PFSK-1 (cell line): ENCODE data around the gene WDR38.
A peak's percentile ranks its signal among the peaks of the same experiment; 100 is the strongest.

ENCODE experiments used
- FOXP2 ChIP-seq: optimal IDR thresholded peaks from 2 replicates; pipeline ENCODE3; 2011; ENCODE audit warnings: borderline replicate concordance, control low read depth, inconsistent platforms; ENCODE audit not compliant: insufficient read depth; ENCODE audit errors: extremely low read length, extremely low read depth
- POLR2AphosphoS5 ChIP-seq: IDR thresholded peaks from 2 replicates; pipeline ENCODE4 v1.6.1; 2012; ENCODE audit warnings: low read depth, mild to moderate bottlenecking, control low read depth, low read length, moderate library complexity
- SIN3A ChIP-seq: IDR thresholded peaks from 2 replicates; pipeline ENCODE4 v1.6.1; 2012; ENCODE audit warnings: mild to moderate bottlenecking, low read length, moderate library complexity, borderline replicate concordance; ENCODE audit not compliant: insufficient read depth
- TAF1 ChIP-seq: IDR thresholded peaks from 2 replicates; pipeline ENCODE4 v1.6.1; 2012; ENCODE audit warnings: low read length, control low read depth, borderline replicate concordance; ENCODE audit not compliant: insufficient read depth
- TF ChIP-seq, protein P1 (sequence below), 2 experiments: IDR thresholded peaks; 2 replicates each; pipeline versions ENCODE4 v1.6.1 to v1.8.0; 2011 to 2012; ENCODE audit warnings: low read depth in 2 of 2, low read length in 2 of 2, control low read depth in 1 of 2, inconsistent platforms in 1 of 2, mild to moderate bottlenecking in 1 of 2, moderate library complexity in 1 of 2; ENCODE audit not compliant: insufficient read depth in 1 of 2

Gene WDR38

DNA sequence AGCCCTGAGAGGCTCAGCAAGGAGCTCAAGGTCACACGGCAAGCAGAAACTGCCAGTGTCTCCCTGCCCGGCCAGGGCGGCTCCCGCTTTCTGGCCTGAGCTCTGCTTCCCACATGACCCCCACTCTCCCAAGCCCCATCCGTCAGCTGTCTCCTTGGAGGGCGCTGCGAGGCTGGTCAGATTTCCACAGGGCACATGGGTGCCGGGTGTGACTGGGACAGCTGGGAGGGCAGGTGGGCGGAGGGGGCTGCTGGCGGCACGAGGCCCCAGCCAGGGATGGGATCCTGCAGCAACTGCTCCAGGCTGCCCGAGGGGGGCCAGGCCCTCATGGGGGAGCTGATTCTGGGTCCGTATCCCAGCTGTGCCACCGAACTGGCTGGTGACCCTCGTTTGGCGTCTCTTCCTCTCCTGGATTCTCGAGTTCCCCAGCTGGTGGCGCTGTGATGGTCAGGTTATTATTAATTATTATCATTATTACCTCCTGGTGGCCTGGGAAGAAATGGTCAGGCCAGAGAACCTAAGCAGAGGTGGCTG is 12.9 kb upstream of the WDR38 start:
- no peak for TF ChIP-seq TAF1
- TF ChIP-seq POLR2AphosphoS5 = no peak
- TF ChIP-seq, protein P1, sequence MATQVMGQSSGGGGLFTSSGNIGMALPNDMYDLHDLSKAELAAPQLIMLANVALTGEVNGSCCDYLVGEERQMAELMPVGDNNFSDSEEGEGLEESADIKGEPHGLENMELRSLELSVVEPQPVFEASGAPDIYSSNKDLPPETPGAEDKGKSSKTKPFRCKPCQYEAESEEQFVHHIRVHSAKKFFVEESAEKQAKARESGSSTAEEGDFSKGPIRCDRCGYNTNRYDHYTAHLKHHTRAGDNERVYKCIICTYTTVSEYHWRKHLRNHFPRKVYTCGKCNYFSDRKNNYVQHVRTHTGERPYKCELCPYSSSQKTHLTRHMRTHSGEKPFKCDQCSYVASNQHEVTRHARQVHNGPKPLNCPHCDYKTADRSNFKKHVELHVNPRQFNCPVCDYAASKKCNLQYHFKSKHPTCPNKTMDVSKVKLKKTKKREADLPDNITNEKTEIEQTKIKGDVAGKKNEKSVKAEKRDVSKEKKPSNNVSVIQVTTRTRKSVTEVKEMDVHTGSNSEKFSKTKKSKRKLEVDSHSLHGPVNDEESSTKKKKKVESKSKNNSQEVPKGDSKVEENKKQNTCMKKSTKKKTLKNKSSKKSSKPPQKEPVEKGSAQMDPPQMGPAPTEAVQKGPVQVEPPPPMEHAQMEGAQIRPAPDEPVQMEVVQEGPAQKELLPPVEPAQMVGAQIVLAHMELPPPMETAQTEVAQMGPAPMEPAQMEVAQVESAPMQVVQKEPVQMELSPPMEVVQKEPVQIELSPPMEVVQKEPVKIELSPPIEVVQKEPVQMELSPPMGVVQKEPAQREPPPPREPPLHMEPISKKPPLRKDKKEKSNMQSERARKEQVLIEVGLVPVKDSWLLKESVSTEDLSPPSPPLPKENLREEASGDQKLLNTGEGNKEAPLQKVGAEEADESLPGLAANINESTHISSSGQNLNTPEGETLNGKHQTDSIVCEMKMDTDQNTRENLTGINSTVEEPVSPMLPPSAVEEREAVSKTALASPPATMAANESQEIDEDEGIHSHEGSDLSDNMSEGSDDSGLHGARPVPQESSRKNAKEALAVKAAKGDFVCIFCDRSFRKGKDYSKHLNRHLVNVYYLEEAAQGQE (IDR thresholded peaks at IDR 0.05; ENCODE audit: insufficient read depth in 1 of 2, low read depth in 2 of 2, low read length in 2 of 2) = no peak
- TF ChIP-seq FOXP2 = no peak
- TF ChIP-seq SIN3A = no peak

DNA sequence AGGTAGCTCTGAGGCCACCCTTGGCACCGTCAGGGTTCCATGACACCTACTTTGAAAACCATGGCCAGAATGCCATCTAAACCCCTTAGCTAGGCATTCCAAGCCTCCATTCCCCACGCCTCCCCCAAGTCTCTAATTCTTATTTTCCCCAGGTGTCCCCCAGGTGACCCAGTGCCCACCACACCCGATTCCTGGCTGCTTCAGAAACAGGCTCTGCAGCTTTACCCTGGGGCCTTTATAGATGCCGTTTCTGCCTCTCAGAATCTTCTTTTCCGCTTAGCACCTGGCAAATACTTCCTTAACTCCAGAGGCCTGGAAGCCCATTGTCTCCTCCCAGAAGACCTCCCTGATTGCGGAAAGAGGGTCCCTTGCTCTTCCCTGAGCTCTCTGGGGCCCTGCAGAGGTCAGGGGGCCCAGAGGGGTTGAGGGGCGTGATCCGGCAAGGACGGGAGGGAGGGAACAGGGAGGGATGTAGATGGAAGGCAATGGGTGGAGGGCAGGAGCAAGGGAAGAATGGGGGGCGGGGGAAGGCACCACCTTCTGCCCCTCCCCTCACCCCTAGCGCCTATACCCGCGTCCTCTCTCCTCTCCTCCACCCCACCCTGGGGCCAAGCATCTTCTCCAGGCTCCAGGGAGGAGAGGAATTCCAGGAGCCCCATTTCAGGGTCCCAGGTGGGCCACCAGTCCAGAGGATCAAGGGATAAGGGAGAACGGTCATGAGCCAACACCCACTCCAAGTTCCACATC is 12.0 kb upstream of the WDR38 start:
- TF ChIP-seq FOXP2 (no peak), TAF1 (no peak), POLR2AphosphoS5 (no peak)

DNA sequence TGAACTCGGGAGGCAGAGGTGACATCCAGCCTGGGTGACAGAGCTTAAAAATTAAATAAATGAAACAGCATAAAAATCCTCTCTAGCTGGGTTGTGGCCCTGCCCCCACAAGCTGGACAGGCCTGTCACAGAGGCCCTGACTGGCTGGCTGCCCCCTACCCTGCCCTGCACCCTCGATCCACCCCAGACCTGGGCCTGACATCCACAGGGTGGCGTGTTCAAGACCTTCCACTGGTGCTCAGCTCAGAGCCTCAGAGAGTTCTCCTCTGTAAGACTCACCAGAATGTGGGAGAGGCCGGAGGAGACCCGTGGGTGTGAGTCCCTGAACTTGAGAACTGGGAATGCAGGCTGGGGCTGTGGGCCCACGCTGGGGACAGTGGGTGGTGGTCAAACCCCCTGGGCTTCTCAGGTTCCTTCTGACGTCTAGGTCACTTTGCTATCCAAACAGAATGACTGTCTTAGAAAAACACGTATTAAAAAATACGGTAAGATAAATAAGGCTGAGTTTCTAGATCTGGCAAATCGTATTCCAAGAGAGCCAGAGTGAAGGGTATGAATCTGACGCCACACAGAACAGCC is 9.7 kb upstream of the WDR38 start:
- TF ChIP-seq FOXP2 (no peak), POLR2AphosphoS5 (no peak), TAF1 (no peak), SIN3A (no peak)

DNA sequence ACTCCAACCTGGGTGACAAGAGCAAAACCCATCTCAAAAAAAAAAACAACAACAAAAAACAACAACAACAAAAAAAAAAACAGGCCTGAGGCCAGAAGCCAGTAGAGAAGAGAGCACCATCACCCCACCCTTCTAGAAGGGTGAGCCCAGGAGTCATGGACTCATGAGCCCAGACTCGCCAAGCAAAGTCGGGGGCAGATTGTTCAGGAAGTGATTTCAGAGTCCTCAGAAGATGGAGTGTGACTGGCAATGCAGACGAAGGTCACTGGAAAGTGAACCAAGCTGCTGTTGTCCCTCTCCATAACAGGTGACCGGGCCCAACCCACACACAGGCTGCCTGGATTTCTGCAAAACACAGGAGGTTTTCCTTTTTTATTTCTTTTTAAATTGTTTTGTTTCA is 9.0 kb upstream of the WDR38 start:
- no peak for TF ChIP-seq FOXP2
- no peak for TF ChIP-seq TAF1
- TF ChIP-seq, protein P1 (IDR thresholded peaks at IDR 0.05; ENCODE audit: insufficient read depth in 1 of 2, low read depth in 2 of 2, low read length in 2 of 2) = no peak
- TF ChIP-seq POLR2AphosphoS5 = no peak
- no peak for TF ChIP-seq SIN3A

DNA sequence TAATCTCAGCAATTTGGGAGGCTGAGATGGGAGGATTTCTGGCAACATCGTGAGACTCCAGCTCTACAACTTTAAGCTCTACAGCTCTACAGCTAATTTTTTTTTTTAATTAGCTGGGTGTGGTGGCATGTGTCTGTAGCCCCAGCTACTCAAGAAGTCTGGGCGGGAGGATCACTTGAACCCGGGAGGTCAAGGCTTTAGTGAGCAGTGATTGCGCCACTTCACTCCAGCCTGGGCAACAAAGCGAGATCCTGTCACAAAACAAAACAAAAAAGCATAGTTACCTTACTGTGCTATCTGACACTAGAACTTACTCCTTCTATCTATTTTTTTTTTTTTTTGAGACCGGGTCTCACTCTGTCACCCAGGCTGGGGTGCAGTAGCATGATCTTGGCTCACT is 6.3 kb upstream of the WDR38 start:
- TF ChIP-seq TAF1 (no peak), FOXP2 (no peak), SIN3A (no peak), POLR2AphosphoS5 (no peak)
- TF ChIP-seq, protein P1 (IDR thresholded peaks at IDR 0.05; ENCODE audit: insufficient read depth in 1 of 2, low read depth in 2 of 2, low read length in 2 of 2) = no peak

DNA sequence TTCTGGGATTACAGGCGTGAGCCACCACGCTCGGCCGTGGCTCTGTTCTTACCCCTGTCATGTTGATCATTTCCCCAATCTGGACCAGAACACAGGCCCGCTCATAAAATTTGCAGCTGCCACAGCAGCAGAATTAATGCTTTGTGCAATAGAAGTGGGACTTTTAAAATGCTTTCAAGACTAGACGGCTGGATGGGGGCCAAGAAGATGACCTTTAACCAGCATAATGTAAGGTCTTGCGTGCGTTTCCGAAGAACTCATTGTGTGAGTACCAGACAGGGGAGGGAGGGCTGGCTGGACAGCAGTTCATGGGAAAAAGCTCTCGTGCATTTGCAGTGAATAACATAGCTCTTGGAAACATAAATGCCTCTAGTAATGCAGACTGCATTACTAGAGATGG is 3.5 kb upstream of the WDR38 start:
- no peak for TF ChIP-seq SIN3A
- no peak for TF ChIP-seq TAF1
- no peak for TF ChIP-seq FOXP2
- no peak for TF ChIP-seq POLR2AphosphoS5
- TF ChIP-seq, protein P1 (IDR thresholded peaks at IDR 0.05; ENCODE audit: insufficient read depth in 1 of 2, low read depth in 2 of 2, low read length in 2 of 2) = peak in 1 of 2 experiments; percentile 68; a peak in 1 of 4 replicates
